MM.1S (cell line): ENCODE results near the gene TTYH1.

ENCODE experiments used
- CTCF ChIP-seq: fragments of 300-600 bp; sonication (generic); IDR thresholded peaks from 2 replicates; pipeline ENCODE4 v1.5.1; 2016; ENCODE audit warnings: antibody characterized with exemption, low read length, mixed read lengths
- EZH2 ChIP-seq: fragments of 300-600 bp; sonication (generic); optimal IDR thresholded peaks from 2 replicates; pipeline ENCODE3; 2017; ENCODE audit warnings: low read depth, mild to moderate bottlenecking, antibody characterized with exemption, low read length, mixed read lengths

- TF ChIP-seq CTCF (no peak), EZH2 (no peak)
These were observed 38.9 kb downstream of the TTYH1 start for GRCh38 chr19:54453921-54454780.
